Neural progenitor cell (in vitro differentiated cells): ENCODE measurements around the gene MGST2. TPM values are rescaled to one million over a fixed set of nuclear protein-coding genes. Genes with fewer than 3 reads are reported as not detected.

Experiments
- DNase-seq: peaks from one replicate; pipeline ENCODE4 v3.0.0-alpha.2; 2016; ENCODE audit warnings: low spot score
- H2AFZ ChIP-seq: fragments of 200-600 bp; sonication (generic); replicated peaks from 2 replicates; pipeline ENCODE4 v1.6.1; 2016; ENCODE audit warnings: antibody characterized with exemption
- H3F3A ChIP-seq: fragments of 200-600 bp; sonication (generic); 2 replicates; pipeline ENCODE4 v1.6.1; 2016; ENCODE audit warnings: antibody characterized with exemption, low read depth
- H3K27ac ChIP-seq: fragments of 200-600 bp; sonication (generic); 2 replicates; pipeline ENCODE4 v1.5.1; 2016; ENCODE audit warnings: mild to moderate bottlenecking
- H3K27me3 ChIP-seq: fragments of 200-600 bp; sonication (generic); 2 replicates; pipeline ENCODE4 v1.6.1; 2016; ENCODE audit warnings: mild to moderate bottlenecking, moderate library complexity
- H3K36me3 ChIP-seq: fragments of 200-600 bp; sonication (generic); 2 replicates; pipeline ENCODE4 v1.5.1; 2016
- H3K4me1 ChIP-seq: fragments of 200-600 bp; sonication (generic); 2 replicates; pipeline ENCODE4 v1.6.1; 2016; ENCODE audit warnings: mixed run types
- H3K4me2 ChIP-seq: fragments of 200-600 bp; sonication (generic); 2 replicates; pipeline ENCODE4 v1.6.1; 2016
- H3K4me3 ChIP-seq: fragments of 200-600 bp; sonication (generic); 2 replicates; pipeline ENCODE4 v1.5.1; 2016
- H3K79me2 ChIP-seq: fragments of 200-600 bp; sonication (generic); 2 replicates; pipeline ENCODE4 v1.6.1; 2016; ENCODE audit warnings: low read depth
- H3K9ac ChIP-seq: fragments of 200-600 bp; sonication (generic); 2 replicates; pipeline ENCODE4 v1.6.1; 2016
- H3K9me3 ChIP-seq: fragments of 200-600 bp; sonication (generic); 2 replicates; pipeline ENCODE4 v1.5.1; 2016; ENCODE audit warnings: low read depth
- H4K20me1 ChIP-seq: fragments of 200-600 bp; sonication (generic); 2 replicates; pipeline ENCODE4 v1.6.1; 2016; ENCODE audit warnings: low read depth
- H3K27ac Mint-ChIP-seq: 3 replicates; pipeline ENCODE4 v1.8.0; 2021; ENCODE audit warnings: mixed read lengths
- H3K27me3 Mint-ChIP-seq: 2 replicates; pipeline ENCODE4 v1.8.0; 2022; ENCODE audit warnings: low read depth, mild to moderate bottlenecking, inconsistent platforms, moderate library complexity, mixed read lengths; ENCODE audit not compliant: insufficient read depth
- H3K36me3 Mint-ChIP-seq: 3 replicates; pipeline ENCODE4 v1.8.0; 2021; ENCODE audit warnings: mixed read lengths
- H3K4me1 Mint-ChIP-seq: 3 replicates; pipeline ENCODE4 v1.8.0; 2021; ENCODE audit warnings: mixed read lengths
- H3K4me3 Mint-ChIP-seq: 3 replicates; pipeline ENCODE4 v1.8.0; 2021; ENCODE audit warnings: mild to moderate bottlenecking, moderate library complexity, mixed read lengths
- H3K9me3 Mint-ChIP-seq: 3 replicates; pipeline ENCODE4 v1.8.0; 2020; ENCODE audit warnings: mixed read lengths
- EZH2 ChIP-seq: fragments of 200-600 bp; sonication (generic); IDR thresholded peaks from 2 replicates; pipeline ENCODE4 v1.6.1; 2017; ENCODE audit warnings: antibody characterized with exemption, mild to moderate bottlenecking, moderate library complexity
- EZH2phosphoT487 ChIP-seq: fragments of 200-600 bp; sonication (generic); IDR thresholded peaks from 2 replicates; pipeline ENCODE4 v1.6.1; 2017; ENCODE audit warnings: antibody characterized with exemption
- total RNA-seq: library from RNA; depleted of rRNA; stranded (reverse); fragments of >200 nt; gene quantifications from 2 replicates; pipeline ENCODE4 v1.2.3, GENCODE V29; 2015; ENCODE audit warnings: low replicate concordance
- TF ChIP-seq, protein P1 (sequence below): fragments of 200-600 bp; sonication (generic); IDR thresholded peaks from 2 replicates; pipeline ENCODE4 v1.5.1; 2017; ENCODE audit warnings: antibody characterized with exemption, mild to moderate bottlenecking

Gene MGST2
- total RNA-seq, 1 donor from 2014 or later, result 4.4 TPM

DNA sequence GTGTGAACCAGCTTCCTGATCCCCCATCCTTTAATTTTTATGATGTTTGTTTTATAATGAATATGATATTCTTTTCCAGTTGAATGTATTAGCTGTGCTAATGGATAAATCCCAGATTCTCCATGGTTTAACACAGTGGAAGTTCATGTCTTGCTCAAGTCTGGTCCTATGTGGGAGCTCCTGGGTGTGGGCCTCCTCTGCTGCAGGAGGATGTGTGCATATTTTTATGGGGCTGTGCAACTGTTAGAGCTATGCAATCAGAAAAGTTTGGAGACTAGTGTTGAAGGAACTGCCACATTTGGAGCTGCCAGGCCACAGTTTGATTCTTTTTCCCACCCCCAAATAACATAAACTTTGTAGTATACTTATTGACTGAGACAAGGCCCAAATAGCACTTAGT lies 24.8 kb downstream of the MGST2 start:
- Histone ChIP-seq H3K79me2 (no peaks in the 10 kb centered on the region), H3K4me3 (no peak overlapping the region), H4K20me1 (no peaks in the 10 kb centered on the region), H3K27me3 (no peaks in the 10 kb centered on the region), H3K9ac (no peak overlapping the region), H3K9me3 (no peaks in the 10 kb centered on the region), H3K4me1 (no peaks in the 10 kb centered on the region), H3F3A (no peaks in the 10 kb centered on the region), H3K36me3 (no peaks in the 10 kb centered on the region), H3K4me2 (no peak overlapping the region), H3K27ac (no peak overlapping the region), H2AFZ (no peak overlapping the region)
- peaks cover 10% of the 10 kb centered on the region for H3K36me3 Mint-ChIP-seq
- peaks cover 11% of the 10 kb centered on the region for H3K27me3 Mint-ChIP-seq
- H3K27ac Mint-ChIP-seq, result no peak overlapping the region
- H3K4me3 Mint-ChIP-seq, result no peak overlapping the region
- peaks cover 13% of the 10 kb centered on the region for H3K4me1 Mint-ChIP-seq
- H3K9me3 Mint-ChIP-seq, result no peaks in the 10 kb centered on the region
- no peak for DNase-seq
- TF ChIP-seq EZH2, result no peak
- TF ChIP-seq EZH2phosphoT487, result no peak
- TF ChIP-seq, protein P1, sequence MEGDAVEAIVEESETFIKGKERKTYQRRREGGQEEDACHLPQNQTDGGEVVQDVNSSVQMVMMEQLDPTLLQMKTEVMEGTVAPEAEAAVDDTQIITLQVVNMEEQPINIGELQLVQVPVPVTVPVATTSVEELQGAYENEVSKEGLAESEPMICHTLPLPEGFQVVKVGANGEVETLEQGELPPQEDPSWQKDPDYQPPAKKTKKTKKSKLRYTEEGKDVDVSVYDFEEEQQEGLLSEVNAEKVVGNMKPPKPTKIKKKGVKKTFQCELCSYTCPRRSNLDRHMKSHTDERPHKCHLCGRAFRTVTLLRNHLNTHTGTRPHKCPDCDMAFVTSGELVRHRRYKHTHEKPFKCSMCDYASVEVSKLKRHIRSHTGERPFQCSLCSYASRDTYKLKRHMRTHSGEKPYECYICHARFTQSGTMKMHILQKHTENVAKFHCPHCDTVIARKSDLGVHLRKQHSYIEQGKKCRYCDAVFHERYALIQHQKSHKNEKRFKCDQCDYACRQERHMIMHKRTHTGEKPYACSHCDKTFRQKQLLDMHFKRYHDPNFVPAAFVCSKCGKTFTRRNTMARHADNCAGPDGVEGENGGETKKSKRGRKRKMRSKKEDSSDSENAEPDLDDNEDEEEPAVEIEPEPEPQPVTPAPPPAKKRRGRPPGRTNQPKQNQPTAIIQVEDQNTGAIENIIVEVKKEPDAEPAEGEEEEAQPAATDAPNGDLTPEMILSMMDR, result no peak

DNA sequence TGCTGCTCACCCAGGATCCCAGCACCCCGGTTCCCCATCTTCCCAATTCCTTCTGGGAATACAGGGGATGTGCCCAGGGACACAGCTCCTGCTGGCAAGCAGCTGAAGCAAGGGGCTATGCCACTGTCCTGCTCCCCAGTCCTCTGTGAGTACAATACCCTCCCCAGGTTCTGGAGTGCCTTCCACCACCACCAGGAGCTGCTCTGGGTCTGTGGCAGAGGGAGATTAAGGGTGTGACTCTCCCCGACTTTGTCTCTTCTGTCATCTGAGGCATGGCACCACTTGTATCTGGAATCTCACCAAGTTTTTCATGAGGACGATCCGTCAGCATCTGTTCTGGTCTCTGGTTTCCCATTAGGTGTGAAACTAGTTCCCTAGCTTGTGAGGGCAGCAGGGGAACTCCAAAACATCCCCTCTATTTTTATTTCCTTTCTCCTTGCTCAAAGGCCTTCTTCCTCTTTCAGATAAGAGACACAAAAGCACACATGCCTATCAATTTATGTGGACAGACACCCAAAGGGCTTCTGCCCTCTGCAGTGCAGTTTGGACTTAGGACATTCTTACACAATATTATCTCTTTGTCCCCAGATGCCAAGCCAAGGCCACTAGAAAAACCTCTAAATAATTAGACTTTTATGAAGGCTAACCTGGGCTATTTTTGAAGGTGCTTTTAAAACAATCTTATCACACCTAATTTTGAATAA lies 26.8 kb downstream of the MGST2 start:
- Histone ChIP-seq H3F3A (no peaks in the 10 kb centered on the region), H3K4me2 (no peak overlapping the region), H3K9ac (no peak overlapping the region), H3K79me2 (no peaks in the 10 kb centered on the region), H4K20me1 (no peaks in the 10 kb centered on the region), H3K4me3 (no peak overlapping the region), H3K9me3 (no peaks in the 10 kb centered on the region), H3K36me3 (no peaks in the 10 kb centered on the region), H2AFZ (no peak overlapping the region), H3K4me1 (no peaks in the 10 kb centered on the region), H3K27me3 (no peaks in the 10 kb centered on the region), H3K27ac (no peak overlapping the region)
- peak; percentile 24 for DNase-seq
- Mint-ChIP-seq H3K4me3 (no peak overlapping the region), H3K36me3 (peaks cover 4% of the 10 kb centered on the region), H3K9me3 (peaks cover 3% of the 10 kb centered on the region), H3K27ac (no peak overlapping the region), H3K4me1 (peaks cover 13% of the 10 kb centered on the region), H3K27me3 (peaks cover 14% of the 10 kb centered on the region)
- TF ChIP-seq EZH2phosphoT487, result no peak
- TF ChIP-seq, protein P1, result peak; percentile 39
- TF ChIP-seq EZH2, result no peak

DNA sequence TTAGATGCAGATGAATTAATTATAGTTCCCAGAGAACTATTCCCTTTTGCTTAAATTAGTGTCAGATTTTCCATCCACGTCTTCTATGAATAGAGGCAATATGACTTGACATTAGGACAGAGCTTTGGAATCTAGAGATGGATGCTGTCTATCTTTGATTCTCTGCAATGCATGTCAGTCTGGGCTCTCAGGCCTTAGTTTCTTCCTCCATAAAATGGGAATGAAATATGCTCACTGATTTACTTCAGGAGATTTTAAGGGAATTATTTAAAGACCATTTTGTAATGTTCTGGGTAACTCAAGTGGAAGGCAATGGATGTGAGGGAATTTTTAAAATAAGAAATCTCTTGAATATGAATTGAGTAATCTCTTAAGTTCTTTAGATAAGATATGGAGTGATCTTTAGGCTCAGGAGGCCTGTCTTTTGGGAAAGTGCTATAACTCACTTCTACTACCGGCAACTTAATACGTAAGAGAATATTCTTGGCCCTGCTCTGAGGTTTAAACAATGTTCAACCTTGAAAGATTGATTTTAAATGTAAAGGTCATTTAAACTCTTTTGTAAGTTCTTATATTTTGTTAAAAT lies 29.0 kb downstream of the MGST2 start:
- Histone ChIP-seq H3K36me3 (no peaks in the 10 kb centered on the region), H4K20me1 (no peaks in the 10 kb centered on the region), H3F3A (no peaks in the 10 kb centered on the region), H3K9me3 (no peaks in the 10 kb centered on the region), H3K4me1 (no peaks in the 10 kb centered on the region), H3K27me3 (no peaks in the 10 kb centered on the region), H2AFZ (no peak overlapping the region), H3K4me2 (no peak overlapping the region), H3K27ac (no peak overlapping the region), H3K79me2 (no peaks in the 10 kb centered on the region), H3K9ac (no peak overlapping the region), H3K4me3 (no peak overlapping the region)
- H3K4me1 Mint-ChIP-seq, result peaks cover 6% of the 10 kb centered on the region
- H3K4me3 Mint-ChIP-seq, result no peak overlapping the region
- no peak for DNase-seq
- H3K27ac Mint-ChIP-seq, result no peak overlapping the region
- peaks cover 12% of the 10 kb centered on the region for H3K27me3 Mint-ChIP-seq
- peaks cover 4% of the 10 kb centered on the region for H3K36me3 Mint-ChIP-seq
- peaks cover 3% of the 10 kb centered on the region for H3K9me3 Mint-ChIP-seq
- TF ChIP-seq EZH2 (no peak), EZH2phosphoT487 (no peak)
- TF ChIP-seq, protein P1, result no peak
